ENCODE data around the gene ADH1B.

DNA sequence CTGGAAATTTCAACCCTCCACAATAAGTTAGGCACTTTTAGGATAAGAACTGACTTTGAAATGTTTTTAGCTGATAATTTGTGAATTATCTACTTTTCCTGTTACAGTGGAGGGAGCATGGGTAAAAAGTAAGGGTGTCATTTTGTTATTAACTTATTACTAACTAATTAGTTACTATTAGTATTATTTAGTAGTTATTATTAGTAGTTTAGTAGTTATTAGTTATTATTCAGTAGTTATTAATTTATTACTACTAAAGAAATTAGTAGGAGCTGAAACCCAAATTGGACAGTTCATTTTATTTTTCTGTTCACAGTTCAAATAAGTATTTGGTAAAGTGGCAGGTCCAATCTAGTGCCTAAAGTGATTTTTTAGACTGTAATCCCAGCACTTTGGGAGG lies 35.8 kb downstream of the ADH1B start:
- TF ChIP-seq POLR2A (IDR thresholded peaks at IDR 0.05) (no peak), POLR2AphosphoS5 (IDR thresholded peaks at IDR 0.05) (no peak)
- TF ChIP-seq, protein P1, sequence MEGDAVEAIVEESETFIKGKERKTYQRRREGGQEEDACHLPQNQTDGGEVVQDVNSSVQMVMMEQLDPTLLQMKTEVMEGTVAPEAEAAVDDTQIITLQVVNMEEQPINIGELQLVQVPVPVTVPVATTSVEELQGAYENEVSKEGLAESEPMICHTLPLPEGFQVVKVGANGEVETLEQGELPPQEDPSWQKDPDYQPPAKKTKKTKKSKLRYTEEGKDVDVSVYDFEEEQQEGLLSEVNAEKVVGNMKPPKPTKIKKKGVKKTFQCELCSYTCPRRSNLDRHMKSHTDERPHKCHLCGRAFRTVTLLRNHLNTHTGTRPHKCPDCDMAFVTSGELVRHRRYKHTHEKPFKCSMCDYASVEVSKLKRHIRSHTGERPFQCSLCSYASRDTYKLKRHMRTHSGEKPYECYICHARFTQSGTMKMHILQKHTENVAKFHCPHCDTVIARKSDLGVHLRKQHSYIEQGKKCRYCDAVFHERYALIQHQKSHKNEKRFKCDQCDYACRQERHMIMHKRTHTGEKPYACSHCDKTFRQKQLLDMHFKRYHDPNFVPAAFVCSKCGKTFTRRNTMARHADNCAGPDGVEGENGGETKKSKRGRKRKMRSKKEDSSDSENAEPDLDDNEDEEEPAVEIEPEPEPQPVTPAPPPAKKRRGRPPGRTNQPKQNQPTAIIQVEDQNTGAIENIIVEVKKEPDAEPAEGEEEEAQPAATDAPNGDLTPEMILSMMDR (IDR thresholded peaks at IDR 0.05) = no peak

Data from stomach (tissue), 4 donors.